ENCODE results near the gene ZNF709. TPM values are rescaled to one million over a fixed set of nuclear protein-coding genes. Genes with fewer than 3 reads are reported as not detected.

The ZNF709 gene
- total and polyA plus RNA-seq, 2 of the 13 experiments (the other 11 are each of a cell fraction or from before 2014, with no cell fraction given) = 1.5 to 3.9 TPM

DNA sequence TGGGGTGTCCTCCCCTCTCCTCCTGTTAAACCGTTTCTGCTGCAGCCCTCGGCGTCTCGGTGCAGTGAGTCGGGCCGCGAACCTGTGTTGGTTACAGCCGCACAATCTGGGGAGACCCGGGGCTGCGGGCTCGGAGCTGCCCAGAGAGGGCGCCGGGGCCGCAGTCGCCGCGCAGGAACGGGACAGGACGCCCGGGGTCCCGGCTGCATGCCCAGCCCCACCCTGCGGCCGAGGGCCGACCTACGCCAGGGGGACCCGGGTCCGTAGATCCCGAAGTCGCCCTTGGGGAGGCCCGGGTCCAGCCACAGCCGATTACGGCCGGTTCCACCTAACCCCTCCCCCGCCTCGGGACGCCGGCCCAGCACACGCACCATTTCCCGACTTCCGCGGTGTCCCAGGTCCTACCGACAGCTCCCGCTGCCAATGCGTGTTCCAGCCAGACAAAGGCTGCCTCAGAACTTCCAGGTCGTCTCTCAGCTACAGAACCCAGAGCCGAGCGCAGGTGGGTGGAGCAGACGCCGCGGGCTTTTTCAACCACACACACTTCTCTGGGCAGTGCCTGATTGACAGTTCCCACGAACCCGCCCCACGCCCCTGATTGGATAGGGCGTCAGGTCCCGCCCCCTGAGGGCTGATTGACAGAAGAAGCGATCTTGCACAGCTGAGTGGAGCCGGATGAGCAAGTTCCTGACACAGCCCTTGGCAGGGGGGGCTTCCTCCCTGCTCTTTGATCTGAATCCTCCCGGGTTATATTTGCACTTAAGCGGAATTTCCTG, 43.9 kb downstream of the ZNF709 start, which contains the start of gene ZNF443 (continued):
- no peak for TF ChIP-seq ZNF142 (CRISPR knock-in tag; IDR thresholded peaks at IDR 0.05)
- peak; percentile 69 for TF ChIP-seq PHF21A (CRISPR knock-in tag; IDR thresholded peaks at IDR 0.05)
- TF ChIP-seq CREB1 (IDR thresholded peaks at IDR 0.05) = no peak
- TF ChIP-seq CREB1 (CRISPR knock-in tag; IDR thresholded peaks at IDR 0.05) = peak; percentile 74
- no peak for TF ChIP-seq HOXA5 (CRISPR knock-in tag; IDR thresholded peaks at IDR 0.05)
- TF ChIP-seq ESRRA (CRISPR knock-in tag; IDR thresholded peaks at IDR 0.05; ENCODE audit: low read depth) = no peak
- TF ChIP-seq, protein P1, sequence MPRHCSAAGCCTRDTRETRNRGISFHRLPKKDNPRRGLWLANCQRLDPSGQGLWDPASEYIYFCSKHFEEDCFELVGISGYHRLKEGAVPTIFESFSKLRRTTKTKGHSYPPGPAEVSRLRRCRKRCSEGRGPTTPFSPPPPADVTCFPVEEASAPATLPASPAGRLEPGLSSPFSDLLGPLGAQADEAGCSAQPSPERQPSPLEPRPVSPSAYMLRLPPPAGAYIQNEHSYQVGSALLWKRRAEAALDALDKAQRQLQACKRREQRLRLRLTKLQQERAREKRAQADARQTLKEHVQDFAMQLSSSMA (CRISPR knock-in tag; IDR thresholded peaks at IDR 0.05) = no peak
- TF ChIP-seq TP53 (CRISPR knock-in tag; conservative IDR thresholded peaks at IDR 0.05) = no peak
- 0 out of 2 replicates have a peak, but pooled peaks have one; percentile 22 for TF ChIP-seq PPARG (CRISPR knock-in tag; conservative IDR thresholded peaks at IDR 0.05)
- peak; percentile 67; the same call in 1 of the 2 replicates for TF ChIP-seq KAT8 (CRISPR knock-in tag; IDR thresholded peaks at IDR 0.05)
- no peak for TF ChIP-seq BCL6 (CRISPR knock-in tag; IDR thresholded peaks at IDR 0.05)
- peak; percentile 76 for TF ChIP-seq MEIS1 (CRISPR knock-in tag; IDR thresholded peaks at IDR 0.05; ENCODE audit: borderline replicate concordance)
- no peak for TF ChIP-seq CENPT (CRISPR knock-in tag; IDR thresholded peaks at IDR 0.05; ENCODE audit: low read depth)
- TF ChIP-seq ZNF431 (CRISPR knock-in tag; IDR thresholded peaks at IDR 0.05; ENCODE audit: borderline replicate concordance, low read depth) = no peak
- TF ChIP-seq SP140L (CRISPR knock-in tag; IDR thresholded peaks at IDR 0.05; ENCODE audit: borderline replicate concordance) = no peak
- TF ChIP-seq, protein P2, sequence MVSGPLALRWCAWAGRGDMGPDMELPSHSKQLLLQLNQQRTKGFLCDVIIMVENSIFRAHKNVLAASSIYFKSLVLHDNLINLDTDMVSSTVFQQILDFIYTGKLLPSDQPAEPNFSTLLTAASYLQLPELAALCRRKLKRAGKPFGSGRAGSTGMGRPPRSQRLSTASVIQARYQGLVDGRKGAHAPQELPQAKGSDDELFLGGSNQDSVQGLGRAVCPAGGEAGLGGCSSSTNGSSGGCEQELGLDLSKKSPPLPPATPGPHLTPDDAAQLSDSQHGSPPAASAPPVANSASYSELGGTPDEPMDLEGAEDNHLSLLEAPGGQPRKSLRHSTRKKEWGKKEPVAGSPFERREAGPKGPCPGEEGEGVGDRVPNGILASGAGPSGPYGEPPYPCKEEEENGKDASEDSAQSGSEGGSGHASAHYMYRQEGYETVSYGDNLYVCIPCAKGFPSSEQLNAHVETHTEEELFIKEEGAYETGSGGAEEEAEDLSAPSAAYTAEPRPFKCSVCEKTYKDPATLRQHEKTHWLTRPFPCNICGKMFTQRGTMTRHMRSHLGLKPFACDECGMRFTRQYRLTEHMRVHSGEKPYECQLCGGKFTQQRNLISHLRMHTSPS (CRISPR knock-in tag; IDR thresholded peaks at IDR 0.05; ENCODE audit: low read depth) = no peak
- TF ChIP-seq RAD21 (CRISPR knock-in tag; IDR thresholded peaks at IDR 0.05) = 0 out of 2 replicates have a peak, but pooled peaks have one; percentile 37
- peak; percentile 76; the same call in 1 of the 2 replicates for TF ChIP-seq ZNF263 (CRISPR knock-in tag; IDR thresholded peaks at IDR 0.05)
- peak; percentile 85 for TF ChIP-seq ELF3 (CRISPR knock-in tag; IDR thresholded peaks at IDR 0.05)
- peak; percentile 88 for TF ChIP-seq SAP130 (CRISPR knock-in tag; IDR thresholded peaks at IDR 0.05; ENCODE audit: low read depth)
- peak; percentile 85; the same call in 2 of the 3 replicates for TF ChIP-seq MXI1 (IDR thresholded peaks at IDR 0.05; ENCODE audit: borderline replicate concordance, low read depth, low read length)
- TF ChIP-seq SALL2 (CRISPR knock-in tag; IDR thresholded peaks at IDR 0.05) = no peak
- no peak for TF ChIP-seq ZNF589 (CRISPR knock-in tag; conservative IDR thresholded peaks at IDR 0.05)
- no peak for TF ChIP-seq HIVEP1 (CRISPR knock-in tag; IDR thresholded peaks at IDR 0.05)
